ENCODE data around the gene DNAJB1. TPM values are rescaled to one million over a fixed set of nuclear protein-coding genes. Genes with fewer than 3 reads are reported as not detected.

DNAJB1 gene
- total and polyA plus RNA-seq, 2 experiments from 2014 or later = 43.2 to 53.3 TPM

DNA sequence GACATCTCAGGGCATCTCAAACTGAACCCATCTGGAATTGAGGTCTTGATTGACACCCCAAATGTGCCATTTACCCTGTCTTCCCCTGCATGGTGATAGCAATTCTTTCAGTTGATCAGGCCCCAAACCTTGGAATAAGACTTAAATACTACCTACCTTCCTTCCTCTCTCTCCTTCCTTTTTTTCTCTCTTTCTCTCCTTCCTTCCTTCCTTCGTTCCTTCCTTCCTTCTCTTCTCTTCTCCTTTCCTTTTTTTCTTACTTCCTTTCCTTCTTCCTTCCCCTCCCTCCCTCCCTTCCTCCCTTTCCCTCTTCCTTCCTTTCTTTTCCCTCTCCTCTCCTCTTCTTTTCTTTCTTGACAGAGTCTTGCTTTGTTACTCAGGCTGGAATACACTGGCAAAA, 14.9 kb downstream of the DNAJB1 start:
- peaks cover 14% of the 10 kb centered on the region for H3K27me3 Mint-ChIP-seq (ENCODE audit: insufficient read depth, low read depth, poor library complexity)
- H3K4me1 ChIP-seq (ENCODE audit: insufficient read depth) = peaks cover 7% of the 10 kb centered on the region; the same call in 1 of the 2 replicates
- no peak overlapping the region for H2AFZ ChIP-seq
- no peak overlapping the region for H3K27ac Mint-ChIP-seq
- DNase-seq (ENCODE audit: low spot score) = no peak
- H3K36me3 ChIP-seq (ENCODE audit: insufficient read depth) = no peaks in the 10 kb centered on the region
- H3K9me3 Mint-ChIP-seq = no peaks in the 10 kb centered on the region
- H4K20me1 ChIP-seq (replicated peaks; ENCODE audit: insufficient read depth) = no peaks in the 10 kb centered on the region
- TF ChIP-seq ZNF331 (CRISPR knock-in tag; IDR thresholded peaks at IDR 0.05; ENCODE audit: low read depth) (no peak), EZH2phosphoT487 (IDR thresholded peaks at IDR 0.05; ENCODE audit: unreplicated experiment) (no peak), JUNB (IDR thresholded peaks at IDR 0.05; ENCODE audit: unreplicated experiment) (no peak), ETS1 (IDR thresholded peaks at IDR 0.05) (no peak), ZNF114 (CRISPR knock-in tag; IDR thresholded peaks at IDR 0.05) (no peak), NANOG (IDR thresholded peaks at IDR 0.05; ENCODE audit: borderline replicate concordance) (no peak), CREB1 (CRISPR knock-in tag; IDR thresholded peaks at IDR 0.05; ENCODE audit: low read depth) (no peak), CTCF (conservative IDR thresholded peaks at IDR 0.05; ENCODE audit: low read depth in 2 of 2) (no peak), POLR2AphosphoS5 (IDR thresholded peaks at IDR 0.05; ENCODE audit: low read depth) (no peak), STAT1 (IDR thresholded peaks at IDR 0.05; ENCODE audit: unreplicated experiment) (no peak), ZNF462 (CRISPR knock-in tag; IDR thresholded peaks at IDR 0.05) (no peak), EZH2 (IDR thresholded peaks at IDR 0.05; ENCODE audit: low read depth, unreplicated experiment) (no peak)
- TF ChIP-seq, protein P1, sequence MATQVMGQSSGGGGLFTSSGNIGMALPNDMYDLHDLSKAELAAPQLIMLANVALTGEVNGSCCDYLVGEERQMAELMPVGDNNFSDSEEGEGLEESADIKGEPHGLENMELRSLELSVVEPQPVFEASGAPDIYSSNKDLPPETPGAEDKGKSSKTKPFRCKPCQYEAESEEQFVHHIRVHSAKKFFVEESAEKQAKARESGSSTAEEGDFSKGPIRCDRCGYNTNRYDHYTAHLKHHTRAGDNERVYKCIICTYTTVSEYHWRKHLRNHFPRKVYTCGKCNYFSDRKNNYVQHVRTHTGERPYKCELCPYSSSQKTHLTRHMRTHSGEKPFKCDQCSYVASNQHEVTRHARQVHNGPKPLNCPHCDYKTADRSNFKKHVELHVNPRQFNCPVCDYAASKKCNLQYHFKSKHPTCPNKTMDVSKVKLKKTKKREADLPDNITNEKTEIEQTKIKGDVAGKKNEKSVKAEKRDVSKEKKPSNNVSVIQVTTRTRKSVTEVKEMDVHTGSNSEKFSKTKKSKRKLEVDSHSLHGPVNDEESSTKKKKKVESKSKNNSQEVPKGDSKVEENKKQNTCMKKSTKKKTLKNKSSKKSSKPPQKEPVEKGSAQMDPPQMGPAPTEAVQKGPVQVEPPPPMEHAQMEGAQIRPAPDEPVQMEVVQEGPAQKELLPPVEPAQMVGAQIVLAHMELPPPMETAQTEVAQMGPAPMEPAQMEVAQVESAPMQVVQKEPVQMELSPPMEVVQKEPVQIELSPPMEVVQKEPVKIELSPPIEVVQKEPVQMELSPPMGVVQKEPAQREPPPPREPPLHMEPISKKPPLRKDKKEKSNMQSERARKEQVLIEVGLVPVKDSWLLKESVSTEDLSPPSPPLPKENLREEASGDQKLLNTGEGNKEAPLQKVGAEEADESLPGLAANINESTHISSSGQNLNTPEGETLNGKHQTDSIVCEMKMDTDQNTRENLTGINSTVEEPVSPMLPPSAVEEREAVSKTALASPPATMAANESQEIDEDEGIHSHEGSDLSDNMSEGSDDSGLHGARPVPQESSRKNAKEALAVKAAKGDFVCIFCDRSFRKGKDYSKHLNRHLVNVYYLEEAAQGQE (IDR thresholded peaks at IDR 0.05; ENCODE audit: unreplicated experiment) = no peak
- no peaks in the 10 kb centered on the region for H3K9me2 ChIP-seq (ENCODE audit: insufficient read depth)
- no peak overlapping the region for H3K4me2 ChIP-seq
- no peak overlapping the region for H3K27ac ChIP-seq (ENCODE audit: low read depth)
- no peaks in the 10 kb centered on the region for H3K36me3 Mint-ChIP-seq (ENCODE audit: low read depth)
- H3F3A ChIP-seq (replicated peaks; ENCODE audit: low read depth) = 0 out of 2 replicates have a peak, but pooled peaks cover 3% of the 10 kb centered on the region
- H3K4me3 Mint-ChIP-seq = no peak overlapping the region
- no peak for ATAC-seq
- no peaks in the 10 kb centered on the region for H3K79me2 ChIP-seq (replicated peaks; ENCODE audit: insufficient read depth)
- H3K4me3 ChIP-seq = no peak overlapping the region
- H3K4me1 Mint-ChIP-seq = peaks cover 11% of the 10 kb centered on the region
- H3K27me3 ChIP-seq (ENCODE audit: insufficient read depth) = no peaks in the 10 kb centered on the region

All from GM23338 (cell line).